ENCODE data around the gene C21orf58. TPM values are rescaled to one million over a fixed set of nuclear protein-coding genes. Genes with fewer than 3 reads are reported as not detected.

The C21orf58 gene
- total and polyA plus RNA-seq, 4 experiments from 2014 or later, result 0.35 to 9.4 (median 4.7) TPM

- Mint-ChIP-seq H3K36me3 (peaks cover 58 to 67% of the 10 kb centered on the region in 2 donors), H3K9me3 (peaks cover 0 to 1% (median 0%) of the 10 kb centered on the region in 8 donors), H3K27me3 (no peaks in the 10 kb centered on the region), H3K27ac (peak overlapping the region in 1 of 7 donors; percentile 48), H3K4me3 (no peak overlapping the region), H3K4me1 (peaks cover 0 to 3% (median 0%) of the 10 kb centered on the region in 4 donors)
- Histone ChIP-seq H3K4me1 (ENCODE audit: insufficient read depth, low read length) (no peaks in the 10 kb centered on the region), H3K27me3 (ENCODE audit: insufficient read depth, low read length) (no peaks in the 10 kb centered on the region), H3K27ac (ENCODE audit: low read depth, low read length) (no peak overlapping the region), H3K4me3 (ENCODE audit: low read length in 2 of 2) (no peak overlapping the region), H3K36me3 (ENCODE audit: insufficient read depth, low read length) (peaks cover 76% of the 10 kb centered on the region), H3K9me3 (ENCODE audit: control insufficient read depth in 1 of 2, low read length in 2 of 2) (no peaks in the 10 kb centered on the region)
- ChIA-PET CTCF (ENCODE audit: partially characterized antibody) (no interaction called here), POLR2A (ENCODE audit: partially characterized antibody) (no interaction called here)
- intact Hi-C loops (cut with micrococcal nuclease), result no loop called here
- DNase-seq, result no peak
These were observed 29.2 kb upstream of the C21orf58 start for GRCh38 chr21:46352913-46353312.

- Mint-ChIP-seq H3K27ac (peak overlapping the region in 2 of 7 donors; percentile 17 to 42), H3K4me1 (peaks cover 0 to 10% (median 0%) of the 10 kb centered on the region in 4 donors), H3K9me3 (peaks cover 0 to 1% (median 0%) of the 10 kb centered on the region in 8 donors), H3K4me3 (no peak overlapping the region), H3K27me3 (no peaks in the 10 kb centered on the region), H3K36me3 (peaks cover 58 to 63% of the 10 kb centered on the region in 2 donors)
- no peak overlapping the region for H3K4me3 ChIP-seq (ENCODE audit: low read length in 2 of 2)
- DNase-seq, result no peak
- H3K36me3 ChIP-seq (ENCODE audit: insufficient read depth, low read length), result peaks cover 78% of the 10 kb centered on the region
- H3K9me3 ChIP-seq (ENCODE audit: control insufficient read depth in 1 of 2, low read length in 2 of 2), result no peaks in the 10 kb centered on the region
- CTCF ChIA-PET (ENCODE audit: partially characterized antibody), result no interaction called here
- intact Hi-C loops (cut with micrococcal nuclease), result no loop called here
- H3K4me1 ChIP-seq (ENCODE audit: insufficient read depth, low read length), result no peaks in the 10 kb centered on the region
- POLR2A ChIA-PET (ENCODE audit: partially characterized antibody), result no interaction called here
- H3K27ac ChIP-seq (ENCODE audit: low read depth, low read length), result no peak overlapping the region
- H3K27me3 ChIP-seq (ENCODE audit: insufficient read depth, low read length), result no peaks in the 10 kb centered on the region
These were observed 28.5 kb upstream of the C21orf58 start for GRCh38 chr21:46352164-46352515.

GRCh38 chr21:46351476-46352163, 27.9 kb upstream of the C21orf58 start:
- Histone ChIP-seq H3K27ac (ENCODE audit: low read depth, low read length) (no peak overlapping the region), H3K9me3 (ENCODE audit: control insufficient read depth in 1 of 2, low read length in 2 of 2) (no peaks in the 10 kb centered on the region), H3K4me1 (ENCODE audit: insufficient read depth, low read length) (no peaks in the 10 kb centered on the region), H3K27me3 (ENCODE audit: insufficient read depth, low read length) (no peaks in the 10 kb centered on the region), H3K4me3 (ENCODE audit: low read length in 2 of 2) (no peak overlapping the region), H3K36me3 (ENCODE audit: insufficient read depth, low read length) (peaks cover 79% of the 10 kb centered on the region)
- Mint-ChIP-seq H3K9me3 (peaks cover 0 to 1% (median 0%) of the 10 kb centered on the region in 8 donors), H3K4me3 (no peak overlapping the region), H3K27me3 (no peaks in the 10 kb centered on the region), H3K36me3 (peaks cover 57 to 65% of the 10 kb centered on the region in 2 donors), H3K4me1 (peaks cover 0 to 10% (median 0%) of the 10 kb centered on the region in 4 donors), H3K27ac (peak overlapping the region in 1 of 7 donors; percentile 46)
- intact Hi-C loops (cut with micrococcal nuclease), result no loop called here
- POLR2A ChIA-PET (ENCODE audit: partially characterized antibody), result no interaction called here
- CTCF ChIA-PET (ENCODE audit: partially characterized antibody), result no interaction called here
- no peak for DNase-seq

GRCh38 chr21:46350981-46351380, 27.3 kb upstream of the C21orf58 start:
- Histone ChIP-seq H3K36me3 (ENCODE audit: insufficient read depth, low read length) (peaks cover 80% of the 10 kb centered on the region), H3K4me1 (ENCODE audit: insufficient read depth, low read length) (no peaks in the 10 kb centered on the region), H3K27ac (ENCODE audit: low read depth, low read length) (no peak overlapping the region), H3K9me3 (ENCODE audit: control insufficient read depth in 1 of 2, low read length in 2 of 2) (no peaks in the 10 kb centered on the region), H3K4me3 (ENCODE audit: low read length in 2 of 2) (no peak overlapping the region), H3K27me3 (ENCODE audit: insufficient read depth, low read length) (no peaks in the 10 kb centered on the region)
- H3K9me3 Mint-ChIP-seq, result peaks cover 0 to 1% (median 0%) of the 10 kb centered on the region in 8 donors
- CTCF ChIA-PET (ENCODE audit: partially characterized antibody), result no interaction called here
- peak overlapping the region in 1 of 7 donors; percentile 46 for H3K27ac Mint-ChIP-seq
- H3K4me3 Mint-ChIP-seq, result peak overlapping the region in 1 of 8 donors; percentile 23
- H3K27me3 Mint-ChIP-seq, result no peaks in the 10 kb centered on the region
- intact Hi-C loops (cut with micrococcal nuclease), result no loop called here
- H3K36me3 Mint-ChIP-seq, result peaks cover 63 to 67% of the 10 kb centered on the region in 2 donors
- POLR2A ChIA-PET (ENCODE audit: partially characterized antibody), result no interaction called here
- no peak for DNase-seq
- H3K4me1 Mint-ChIP-seq, result peaks cover 0 to 11% (median 0%) of the 10 kb centered on the region in 4 donors

- H3K4me1 Mint-ChIP-seq, result peaks cover 0 to 11% (median 2%) of the 10 kb centered on the region in 4 donors
- no peak for DNase-seq
- H3K27me3 ChIP-seq (ENCODE audit: insufficient read depth, low read length), result no peaks in the 10 kb centered on the region
- ChIA-PET POLR2A (ENCODE audit: partially characterized antibody) (no interaction called here), CTCF (ENCODE audit: partially characterized antibody) (no interaction called here)
- peak overlapping the region in 1 of 7 donors; percentile 39 for H3K27ac Mint-ChIP-seq
- H3K36me3 Mint-ChIP-seq, result peaks cover 67 to 69% of the 10 kb centered on the region in 2 donors
- peaks cover 80% of the 10 kb centered on the region for H3K36me3 ChIP-seq (ENCODE audit: insufficient read depth, low read length)
- H3K27me3 Mint-ChIP-seq, result no peaks in the 10 kb centered on the region
- intact Hi-C loops (cut with micrococcal nuclease), result no loop called here
- H3K4me3 ChIP-seq (ENCODE audit: low read length in 2 of 2), result no peak overlapping the region
- H3K27ac ChIP-seq (ENCODE audit: low read depth, low read length), result no peak overlapping the region
- H3K9me3 ChIP-seq (ENCODE audit: control insufficient read depth in 1 of 2, low read length in 2 of 2), result no peaks in the 10 kb centered on the region
- no peak overlapping the region for H3K4me3 Mint-ChIP-seq
- no peaks in the 10 kb centered on the region for H3K4me1 ChIP-seq (ENCODE audit: insufficient read depth, low read length)
- peaks cover 0 to 1% (median 0%) of the 10 kb centered on the region in 8 donors for H3K9me3 Mint-ChIP-seq
These were observed 26.9 kb upstream of the C21orf58 start for GRCh38 chr21:46350571-46350970.

GRCh38 chr21:46349134-46349760, 25.6 kb upstream of the C21orf58 start:
- H3K9me3 Mint-ChIP-seq, result no peaks in the 10 kb centered on the region
- peaks cover 69% of the 10 kb centered on the region for H3K36me3 ChIP-seq (ENCODE audit: insufficient read depth, low read length)
- no peaks in the 10 kb centered on the region for H3K9me3 ChIP-seq (ENCODE audit: control insufficient read depth in 1 of 2, low read length in 2 of 2)
- no peak overlapping the region for H3K4me3 ChIP-seq (ENCODE audit: low read length in 2 of 2)
- no peak overlapping the region for H3K27ac Mint-ChIP-seq
- H3K27ac ChIP-seq (ENCODE audit: low read depth, low read length), result no peak overlapping the region
- peaks cover 61 to 66% of the 10 kb centered on the region in 2 donors for H3K36me3 Mint-ChIP-seq
- no peak overlapping the region for H3K4me3 Mint-ChIP-seq
- H3K27me3 ChIP-seq (ENCODE audit: insufficient read depth, low read length), result no peaks in the 10 kb centered on the region
- no peak for DNase-seq
- ChIA-PET CTCF (ENCODE audit: partially characterized antibody) (no interaction called here), POLR2A (ENCODE audit: partially characterized antibody) (no interaction called here)
- intact Hi-C loops (cut with micrococcal nuclease), result no loop called here
- no peaks in the 10 kb centered on the region for H3K27me3 Mint-ChIP-seq
- no peaks in the 10 kb centered on the region for H3K4me1 ChIP-seq (ENCODE audit: insufficient read depth, low read length)
- peaks cover 0 to 11% (median 3%) of the 10 kb centered on the region in 4 donors for H3K4me1 Mint-ChIP-seq

- peaks cover 55% of the 10 kb centered on the region for H3K36me3 ChIP-seq (ENCODE audit: insufficient read depth, low read length)
- DNase-seq, result peak in 1 of 5 donors; percentile 64
- Mint-ChIP-seq H3K36me3 (peaks cover 50 to 62% of the 10 kb centered on the region in 2 donors), H3K27me3 (no peaks in the 10 kb centered on the region), H3K9me3 (peaks cover 0 to 2% (median 0%) of the 10 kb centered on the region in 8 donors), H3K4me1 (peaks cover 3 to 18% (median 13%) of the 10 kb centered on the region in 4 donors), H3K4me3 (peak overlapping the region in 1 of 8 donors; percentile 52), H3K27ac (peak overlapping the region in 2 of 7 donors; percentile 60 to 86)
- H3K4me3 ChIP-seq (ENCODE audit: low read length in 2 of 2), result no peak overlapping the region
- no peaks in the 10 kb centered on the region for H3K4me1 ChIP-seq (ENCODE audit: insufficient read depth, low read length)
- CTCF ChIA-PET (ENCODE audit: partially characterized antibody), result no interaction called here
- no peak overlapping the region for H3K27ac ChIP-seq (ENCODE audit: low read depth, low read length)
- POLR2A ChIA-PET (ENCODE audit: partially characterized antibody), result no interaction called here
- no peaks in the 10 kb centered on the region for H3K9me3 ChIP-seq (ENCODE audit: control insufficient read depth in 1 of 2, low read length in 2 of 2)
- intact Hi-C loops (cut with micrococcal nuclease), result no loop called here
- H3K27me3 ChIP-seq (ENCODE audit: insufficient read depth, low read length), result no peaks in the 10 kb centered on the region
These were observed 24.2 kb upstream of the C21orf58 start for GRCh38 chr21:46347791-46348381.
